ENCODE results near the gene CTNNB1. TPM values are rescaled to one million over a fixed set of nuclear protein-coding genes. Genes with fewer than 3 reads are reported as not detected.

The CTNNB1 gene
- total RNA-seq, 1 experiment from 2014 or later: 387 TPM

DNA sequence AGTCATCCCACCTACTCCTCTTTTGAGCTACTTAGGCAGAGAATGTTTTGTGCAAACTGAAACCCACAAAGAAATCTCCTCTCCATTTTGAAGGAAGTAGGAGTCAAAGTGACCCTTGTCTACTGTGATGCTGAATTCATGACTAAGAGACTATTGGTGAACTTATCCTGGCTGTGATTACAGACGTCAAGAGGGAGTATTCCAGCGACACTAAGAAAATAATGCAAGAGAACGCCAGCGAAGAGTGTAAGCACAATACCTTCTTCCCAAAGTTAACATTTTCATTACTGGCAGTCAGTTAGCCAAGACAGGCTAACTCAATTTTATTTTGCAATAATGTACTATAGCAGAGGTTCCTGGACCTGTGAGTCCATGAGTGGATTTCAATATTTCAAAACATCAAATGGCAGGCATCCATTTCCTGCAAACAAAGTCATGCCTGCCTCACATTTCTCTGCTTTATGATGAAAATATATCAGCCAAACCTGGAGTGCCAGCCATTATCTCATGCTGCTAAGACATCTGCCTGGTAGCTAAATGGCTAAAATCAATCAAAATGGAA, 59.0 kb downstream of the CTNNB1 start:
- peaks cover 3% of the 10 kb centered on the region for H3K4me1 Mint-ChIP-seq
- ChIA-PET CTCF (no interaction called here), POLR2A (no interaction called here)
- no peaks in the 10 kb centered on the region for H3K27me3 Mint-ChIP-seq (ENCODE audit: low read depth)
- ATAC-seq (no peak), DNase-seq (ENCODE audit: low spot score) (no peak)
- TF ChIP-seq, protein P1, sequence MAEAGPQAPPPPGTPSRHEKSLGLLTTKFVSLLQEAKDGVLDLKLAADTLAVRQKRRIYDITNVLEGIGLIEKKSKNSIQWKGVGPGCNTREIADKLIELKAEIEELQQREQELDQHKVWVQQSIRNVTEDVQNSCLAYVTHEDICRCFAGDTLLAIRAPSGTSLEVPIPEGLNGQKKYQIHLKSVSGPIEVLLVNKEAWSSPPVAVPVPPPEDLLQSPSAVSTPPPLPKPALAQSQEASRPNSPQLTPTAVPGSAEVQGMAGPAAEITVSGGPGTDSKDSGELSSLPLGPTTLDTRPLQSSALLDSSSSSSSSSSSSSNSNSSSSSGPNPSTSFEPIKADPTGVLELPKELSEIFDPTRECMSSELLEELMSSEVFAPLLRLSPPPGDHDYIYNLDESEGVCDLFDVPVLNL (CRISPR knock-in tag; IDR thresholded peaks at IDR 0.05; ENCODE audit: borderline replicate concordance, low read depth): no peak
- TF ChIP-seq SMAD3 (CRISPR knock-in tag; IDR thresholded peaks at IDR 0.05; ENCODE audit: borderline replicate concordance): no peak
- TF ChIP-seq NR2C2 (CRISPR knock-in tag; IDR thresholded peaks at IDR 0.05): no peak
- no peak for TF ChIP-seq TEAD1 (CRISPR knock-in tag; IDR thresholded peaks at IDR 0.05)
- no peak for TF ChIP-seq SOX15 (CRISPR knock-in tag; IDR thresholded peaks at IDR 0.05)
- TF ChIP-seq KAT7 (CRISPR knock-in tag; IDR thresholded peaks at IDR 0.05; ENCODE audit: borderline replicate concordance): no peak
- TF ChIP-seq PRRX2 (CRISPR knock-in tag; IDR thresholded peaks at IDR 0.05): no peak
- no peak for TF ChIP-seq NFATC4 (CRISPR knock-in tag; IDR thresholded peaks at IDR 0.05)
- no peak for TF ChIP-seq NFE2L1 (CRISPR knock-in tag; IDR thresholded peaks at IDR 0.05)
- TF ChIP-seq, protein P2, sequence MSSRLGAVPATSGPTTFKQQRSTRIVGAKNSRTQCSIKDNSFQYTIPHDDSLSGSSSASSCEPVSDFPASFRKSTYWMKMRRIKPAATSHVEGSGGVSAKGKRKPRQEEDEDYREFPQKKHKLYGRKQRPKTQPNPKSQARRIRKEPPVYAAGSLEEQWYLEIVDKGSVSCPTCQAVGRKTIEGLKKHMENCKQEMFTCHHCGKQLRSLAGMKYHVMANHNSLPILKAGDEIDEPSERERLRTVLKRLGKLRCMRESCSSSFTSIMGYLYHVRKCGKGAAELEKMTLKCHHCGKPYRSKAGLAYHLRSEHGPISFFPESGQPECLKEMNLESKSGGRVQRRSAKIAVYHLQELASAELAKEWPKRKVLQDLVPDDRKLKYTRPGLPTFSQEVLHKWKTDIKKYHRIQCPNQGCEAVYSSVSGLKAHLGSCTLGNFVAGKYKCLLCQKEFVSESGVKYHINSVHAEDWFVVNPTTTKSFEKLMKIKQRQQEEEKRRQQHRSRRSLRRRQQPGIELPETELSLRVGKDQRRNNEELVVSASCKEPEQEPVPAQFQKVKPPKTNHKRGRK (CRISPR knock-in tag; IDR thresholded peaks at IDR 0.05; ENCODE audit: borderline replicate concordance): no peak
- TF ChIP-seq, protein P3, sequence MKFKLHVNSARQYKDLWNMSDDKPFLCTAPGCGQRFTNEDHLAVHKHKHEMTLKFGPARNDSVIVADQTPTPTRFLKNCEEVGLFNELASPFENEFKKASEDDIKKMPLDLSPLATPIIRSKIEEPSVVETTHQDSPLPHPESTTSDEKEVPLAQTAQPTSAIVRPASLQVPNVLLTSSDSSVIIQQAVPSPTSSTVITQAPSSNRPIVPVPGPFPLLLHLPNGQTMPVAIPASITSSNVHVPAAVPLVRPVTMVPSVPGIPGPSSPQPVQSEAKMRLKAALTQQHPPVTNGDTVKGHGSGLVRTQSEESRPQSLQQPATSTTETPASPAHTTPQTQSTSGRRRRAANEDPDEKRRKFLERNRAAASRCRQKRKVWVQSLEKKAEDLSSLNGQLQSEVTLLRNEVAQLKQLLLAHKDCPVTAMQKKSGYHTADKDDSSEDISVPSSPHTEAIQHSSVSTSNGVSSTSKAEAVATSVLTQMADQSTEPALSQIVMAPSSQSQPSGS (CRISPR knock-in tag; IDR thresholded peaks at IDR 0.05; ENCODE audit: borderline replicate concordance, low read depth): no peak
- no peak overlapping the region for H3K27ac Mint-ChIP-seq
- H3K9me3 Mint-ChIP-seq: peaks cover 13% of the 10 kb centered on the region; the same call in 1 of the 2 replicates
- H3K36me3 Mint-ChIP-seq: no peaks in the 10 kb centered on the region
- no peak overlapping the region for H3K4me3 Mint-ChIP-seq

DNA sequence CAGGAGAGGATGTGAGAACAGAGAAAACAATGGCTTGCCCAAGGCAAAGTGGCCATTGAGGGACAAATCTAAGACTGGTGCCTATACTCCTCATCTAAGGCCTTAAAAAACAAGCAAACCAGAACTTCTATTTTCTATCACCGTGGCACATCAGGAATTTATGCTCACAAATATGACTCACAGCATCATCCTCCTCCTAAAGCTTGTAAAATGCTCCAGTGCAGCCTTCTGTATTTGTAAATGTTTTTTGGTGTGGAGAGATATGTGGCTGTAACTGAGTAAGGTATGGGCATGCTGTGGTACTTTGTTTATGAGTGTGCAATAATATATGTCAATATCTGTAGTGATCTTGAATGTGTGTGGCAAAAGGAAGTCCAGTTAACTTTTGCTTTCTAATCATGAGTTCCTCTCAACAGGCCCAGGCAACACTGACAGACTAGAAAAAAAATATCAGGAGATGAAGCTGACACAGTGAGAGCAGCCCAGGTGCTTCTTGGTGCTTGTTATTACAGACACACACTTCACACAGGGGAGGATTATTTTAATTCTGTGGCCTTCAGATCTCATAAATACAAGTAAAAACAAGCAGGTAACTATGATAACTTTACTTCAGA, 60.3 kb downstream of the CTNNB1 start:
- ATAC-seq (no peak), DNase-seq (ENCODE audit: low spot score) (no peak)
- Mint-ChIP-seq H3K27ac (no peak overlapping the region), H3K4me1 (peaks cover 3% of the 10 kb centered on the region), H3K9me3 (peaks cover 5% of the 10 kb centered on the region; the same call in 1 of the 2 replicates), H3K4me3 (no peak overlapping the region), H3K36me3 (no peaks in the 10 kb centered on the region), H3K27me3 (ENCODE audit: low read depth) (no peaks in the 10 kb centered on the region)
- CTCF ChIA-PET: no interaction called here
- POLR2A ChIA-PET: no interaction called here
- TF ChIP-seq, protein P4, sequence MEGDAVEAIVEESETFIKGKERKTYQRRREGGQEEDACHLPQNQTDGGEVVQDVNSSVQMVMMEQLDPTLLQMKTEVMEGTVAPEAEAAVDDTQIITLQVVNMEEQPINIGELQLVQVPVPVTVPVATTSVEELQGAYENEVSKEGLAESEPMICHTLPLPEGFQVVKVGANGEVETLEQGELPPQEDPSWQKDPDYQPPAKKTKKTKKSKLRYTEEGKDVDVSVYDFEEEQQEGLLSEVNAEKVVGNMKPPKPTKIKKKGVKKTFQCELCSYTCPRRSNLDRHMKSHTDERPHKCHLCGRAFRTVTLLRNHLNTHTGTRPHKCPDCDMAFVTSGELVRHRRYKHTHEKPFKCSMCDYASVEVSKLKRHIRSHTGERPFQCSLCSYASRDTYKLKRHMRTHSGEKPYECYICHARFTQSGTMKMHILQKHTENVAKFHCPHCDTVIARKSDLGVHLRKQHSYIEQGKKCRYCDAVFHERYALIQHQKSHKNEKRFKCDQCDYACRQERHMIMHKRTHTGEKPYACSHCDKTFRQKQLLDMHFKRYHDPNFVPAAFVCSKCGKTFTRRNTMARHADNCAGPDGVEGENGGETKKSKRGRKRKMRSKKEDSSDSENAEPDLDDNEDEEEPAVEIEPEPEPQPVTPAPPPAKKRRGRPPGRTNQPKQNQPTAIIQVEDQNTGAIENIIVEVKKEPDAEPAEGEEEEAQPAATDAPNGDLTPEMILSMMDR (IDR thresholded peaks at IDR 0.05): no peak
- TF ChIP-seq, protein P5, sequence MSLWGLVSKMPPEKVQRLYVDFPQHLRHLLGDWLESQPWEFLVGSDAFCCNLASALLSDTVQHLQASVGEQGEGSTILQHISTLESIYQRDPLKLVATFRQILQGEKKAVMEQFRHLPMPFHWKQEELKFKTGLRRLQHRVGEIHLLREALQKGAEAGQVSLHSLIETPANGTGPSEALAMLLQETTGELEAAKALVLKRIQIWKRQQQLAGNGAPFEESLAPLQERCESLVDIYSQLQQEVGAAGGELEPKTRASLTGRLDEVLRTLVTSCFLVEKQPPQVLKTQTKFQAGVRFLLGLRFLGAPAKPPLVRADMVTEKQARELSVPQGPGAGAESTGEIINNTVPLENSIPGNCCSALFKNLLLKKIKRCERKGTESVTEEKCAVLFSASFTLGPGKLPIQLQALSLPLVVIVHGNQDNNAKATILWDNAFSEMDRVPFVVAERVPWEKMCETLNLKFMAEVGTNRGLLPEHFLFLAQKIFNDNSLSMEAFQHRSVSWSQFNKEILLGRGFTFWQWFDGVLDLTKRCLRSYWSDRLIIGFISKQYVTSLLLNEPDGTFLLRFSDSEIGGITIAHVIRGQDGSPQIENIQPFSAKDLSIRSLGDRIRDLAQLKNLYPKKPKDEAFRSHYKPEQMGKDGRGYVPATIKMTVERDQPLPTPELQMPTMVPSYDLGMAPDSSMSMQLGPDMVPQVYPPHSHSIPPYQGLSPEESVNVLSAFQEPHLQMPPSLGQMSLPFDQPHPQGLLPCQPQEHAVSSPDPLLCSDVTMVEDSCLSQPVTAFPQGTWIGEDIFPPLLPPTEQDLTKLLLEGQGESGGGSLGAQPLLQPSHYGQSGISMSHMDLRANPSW (CRISPR knock-in tag; conservative IDR thresholded peaks at IDR 0.05; ENCODE audit: low read depth): no peak
- TF ChIP-seq, protein P6, sequence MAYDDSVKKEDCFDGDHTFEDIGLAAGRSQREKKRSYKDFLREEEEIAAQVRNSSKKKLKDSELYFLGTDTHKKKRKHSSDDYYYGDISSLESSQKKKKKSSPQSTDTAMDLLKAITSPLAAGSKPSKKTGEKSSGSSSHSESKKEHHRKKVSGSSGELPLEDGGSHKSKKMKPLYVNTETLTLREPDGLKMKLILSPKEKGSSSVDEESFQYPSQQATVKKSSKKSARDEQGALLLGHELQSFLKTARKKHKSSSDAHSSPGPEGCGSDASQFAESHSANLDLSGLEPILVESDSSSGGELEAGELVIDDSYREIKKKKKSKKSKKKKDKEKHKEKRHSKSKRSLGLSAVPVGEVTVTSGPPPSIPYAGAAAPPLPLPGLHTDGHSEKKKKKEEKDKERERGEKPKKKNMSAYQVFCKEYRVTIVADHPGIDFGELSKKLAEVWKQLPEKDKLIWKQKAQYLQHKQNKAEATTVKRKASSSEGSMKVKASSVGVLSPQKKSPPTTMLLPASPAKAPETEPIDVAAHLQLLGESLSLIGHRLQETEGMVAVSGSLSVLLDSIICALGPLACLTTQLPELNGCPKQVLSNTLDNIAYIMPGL (CRISPR knock-in tag; IDR thresholded peaks at IDR 0.05): no peak
- TF ChIP-seq KAT7 (CRISPR knock-in tag; IDR thresholded peaks at IDR 0.05; ENCODE audit: borderline replicate concordance) (no peak), TEAD1 (CRISPR knock-in tag; IDR thresholded peaks at IDR 0.05) (no peak), PRRX2 (CRISPR knock-in tag; IDR thresholded peaks at IDR 0.05) (no peak), TEAD4 (CRISPR knock-in tag; IDR thresholded peaks at IDR 0.05) (no peak)
- TF ChIP-seq, protein P7, sequence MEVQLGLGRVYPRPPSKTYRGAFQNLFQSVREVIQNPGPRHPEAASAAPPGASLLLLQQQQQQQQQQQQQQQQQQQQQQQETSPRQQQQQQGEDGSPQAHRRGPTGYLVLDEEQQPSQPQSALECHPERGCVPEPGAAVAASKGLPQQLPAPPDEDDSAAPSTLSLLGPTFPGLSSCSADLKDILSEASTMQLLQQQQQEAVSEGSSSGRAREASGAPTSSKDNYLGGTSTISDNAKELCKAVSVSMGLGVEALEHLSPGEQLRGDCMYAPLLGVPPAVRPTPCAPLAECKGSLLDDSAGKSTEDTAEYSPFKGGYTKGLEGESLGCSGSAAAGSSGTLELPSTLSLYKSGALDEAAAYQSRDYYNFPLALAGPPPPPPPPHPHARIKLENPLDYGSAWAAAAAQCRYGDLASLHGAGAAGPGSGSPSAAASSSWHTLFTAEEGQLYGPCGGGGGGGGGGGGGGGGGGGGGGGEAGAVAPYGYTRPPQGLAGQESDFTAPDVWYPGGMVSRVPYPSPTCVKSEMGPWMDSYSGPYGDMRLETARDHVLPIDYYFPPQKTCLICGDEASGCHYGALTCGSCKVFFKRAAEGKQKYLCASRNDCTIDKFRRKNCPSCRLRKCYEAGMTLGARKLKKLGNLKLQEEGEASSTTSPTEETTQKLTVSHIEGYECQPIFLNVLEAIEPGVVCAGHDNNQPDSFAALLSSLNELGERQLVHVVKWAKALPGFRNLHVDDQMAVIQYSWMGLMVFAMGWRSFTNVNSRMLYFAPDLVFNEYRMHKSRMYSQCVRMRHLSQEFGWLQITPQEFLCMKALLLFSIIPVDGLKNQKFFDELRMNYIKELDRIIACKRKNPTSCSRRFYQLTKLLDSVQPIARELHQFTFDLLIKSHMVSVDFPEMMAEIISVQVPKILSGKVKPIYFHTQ (CRISPR knock-in tag; IDR thresholded peaks at IDR 0.05): no peak
- TF ChIP-seq, protein P8, sequence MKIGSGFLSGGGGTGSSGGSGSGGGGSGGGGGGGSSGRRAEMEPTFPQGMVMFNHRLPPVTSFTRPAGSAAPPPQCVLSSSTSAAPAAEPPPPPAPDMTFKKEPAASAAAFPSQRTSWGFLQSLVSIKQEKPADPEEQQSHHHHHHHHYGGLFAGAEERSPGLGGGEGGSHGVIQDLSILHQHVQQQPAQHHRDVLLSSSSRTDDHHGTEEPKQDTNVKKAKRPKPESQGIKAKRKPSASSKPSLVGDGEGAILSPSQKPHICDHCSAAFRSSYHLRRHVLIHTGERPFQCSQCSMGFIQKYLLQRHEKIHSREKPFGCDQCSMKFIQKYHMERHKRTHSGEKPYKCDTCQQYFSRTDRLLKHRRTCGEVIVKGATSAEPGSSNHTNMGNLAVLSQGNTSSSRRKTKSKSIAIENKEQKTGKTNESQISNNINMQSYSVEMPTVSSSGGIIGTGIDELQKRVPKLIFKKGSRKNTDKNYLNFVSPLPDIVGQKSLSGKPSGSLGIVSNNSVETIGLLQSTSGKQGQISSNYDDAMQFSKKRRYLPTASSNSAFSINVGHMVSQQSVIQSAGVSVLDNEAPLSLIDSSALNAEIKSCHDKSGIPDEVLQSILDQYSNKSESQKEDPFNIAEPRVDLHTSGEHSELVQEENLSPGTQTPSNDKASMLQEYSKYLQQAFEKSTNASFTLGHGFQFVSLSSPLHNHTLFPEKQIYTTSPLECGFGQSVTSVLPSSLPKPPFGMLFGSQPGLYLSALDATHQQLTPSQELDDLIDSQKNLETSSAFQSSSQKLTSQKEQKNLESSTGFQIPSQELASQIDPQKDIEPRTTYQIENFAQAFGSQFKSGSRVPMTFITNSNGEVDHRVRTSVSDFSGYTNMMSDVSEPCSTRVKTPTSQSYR (CRISPR knock-in tag; IDR thresholded peaks at IDR 0.05): no peak

Measured in WTC11 (cell line).